Transverse colon (tissue), 4 donors: ENCODE data around the gene CGNL1. TPM values are rescaled to one million over a fixed set of nuclear protein-coding genes. Genes with fewer than 3 reads are reported as not detected.

Experiments used
- DNase-seq: peaks from one replicate; pipeline ENCODE4 v3.0.0-alpha.2; 2019
- H3K27ac ChIP-seq, 4 donors: fragments of 200-600 bp; sonication (generic); 2 replicates each; pipeline ENCODE4 v1.5.1; 2016 to 2018; ENCODE audit warnings: inconsistent platforms in 4 of 4
- H3K27me3 ChIP-seq: fragments of 200-600 bp; sonication (generic); 2 replicates; pipeline ENCODE4 v1.5.1; 2017; ENCODE audit warnings: inconsistent platforms
- H3K36me3 ChIP-seq, 4 donors: fragments of 200-600 bp; sonication (generic); 2 replicates each; pipeline ENCODE4 v1.5.1; 2017 to 2019; ENCODE audit warnings: inconsistent platforms in 4 of 4
- H3K4me1 ChIP-seq, 4 donors: fragments of 200-600 bp; sonication (generic); 2 replicates each; pipeline ENCODE4 v1.5.1; 2017 to 2020; ENCODE audit warnings: inconsistent platforms in 4 of 4
- H3K4me3 ChIP-seq, 4 donors: fragments of 200-600 bp; sonication (generic); 1 replicate in 1 of 4; 2 replicates in 3 of 4; pipeline versions ENCODE4 v1.5.1 to v1.6.1; 2017 to 2019; ENCODE audit warnings: inconsistent platforms in 4 of 4
- H3K9me3 ChIP-seq, 2 donors: fragments of 200-600 bp; sonication (generic); 2 replicates each; pipeline ENCODE4 v1.5.1; 2017 to 2019; ENCODE audit warnings: inconsistent platforms in 2 of 2
- EP300 ChIP-seq: sonication (generic); formaldehyde crosslinking; IDR thresholded peaks from one replicate; pipeline ENCODE4 v1.6.1; 2017; ENCODE audit warnings: antibody characterized with exemption, low read depth
- POLR2A ChIP-seq: fragments of 450-650 bp; IDR thresholded peaks from one replicate; pipeline ENCODE4 v1.6.1; 2016; ENCODE audit warnings: antibody characterized with exemption, mild to moderate bottlenecking, moderate library complexity
- POLR2AphosphoS5 ChIP-seq, 3 donors: sonication (generic); formaldehyde crosslinking; IDR thresholded peaks; one replicate each; pipeline ENCODE4 v1.6.1; 2016; ENCODE audit warnings: antibody characterized with exemption in 3 of 3
- WGBS, 2 donors: methylation state at CpG; one replicate each; pipeline ENCODE4 v1.1.5; 2018; ENCODE audit warnings: low coverage in 1 of 2; 5-methylcytosine and 5-hydroxymethylcytosine counted together
- in situ Hi-C, 4 donors: fragments of 200-750 bp; cut with MboI; loops; one replicate each; pipeline versions ENCODE4 v1.15.0 to v1.15.1; 2017; ENCODE audit warnings: low sequenced_read_pairs in 3 of 4, low pct_ligation_motif_present in 1 of 4, low pct_unique_long_range_greater_than_20kb in 1 of 4
- intact Hi-C: fragments of 100-400 bp; cut with DNase I; formaldehyde crosslinking; loops from one replicate; pipeline ENCODE4 v1.15.1; 2023; ENCODE audit warnings: low total_unique reads
- total RNA-seq, 4 donors: library from RNA; depleted of rRNA; stranded (reverse); fragments of >200 nt; gene quantifications; one replicate each; pipeline ENCODE4 v1.1.0, GENCODE V29; 2016
- TF ChIP-seq, protein P1 (sequence below), 5 experiments: fragments of 200-600 bp in 3 of 5; fragments of 450-650 bp in 2 of 5; sonication (generic) in 3 of 5; IDR thresholded peaks; 1 replicate in 2 of 5; 2 replicates in 3 of 5; pipeline ENCODE4 v1.5.1; 2016 to 2017; ENCODE audit warnings: antibody characterized with exemption in 5 of 5, inconsistent platforms in 3 of 5, mild to moderate bottlenecking in 2 of 5, moderate library complexity in 1 of 5

Gene CGNL1
- total RNA-seq, 4 donors from 2014 or later, result 1.1 to 2.2 (median 1.8) TPM

DNA sequence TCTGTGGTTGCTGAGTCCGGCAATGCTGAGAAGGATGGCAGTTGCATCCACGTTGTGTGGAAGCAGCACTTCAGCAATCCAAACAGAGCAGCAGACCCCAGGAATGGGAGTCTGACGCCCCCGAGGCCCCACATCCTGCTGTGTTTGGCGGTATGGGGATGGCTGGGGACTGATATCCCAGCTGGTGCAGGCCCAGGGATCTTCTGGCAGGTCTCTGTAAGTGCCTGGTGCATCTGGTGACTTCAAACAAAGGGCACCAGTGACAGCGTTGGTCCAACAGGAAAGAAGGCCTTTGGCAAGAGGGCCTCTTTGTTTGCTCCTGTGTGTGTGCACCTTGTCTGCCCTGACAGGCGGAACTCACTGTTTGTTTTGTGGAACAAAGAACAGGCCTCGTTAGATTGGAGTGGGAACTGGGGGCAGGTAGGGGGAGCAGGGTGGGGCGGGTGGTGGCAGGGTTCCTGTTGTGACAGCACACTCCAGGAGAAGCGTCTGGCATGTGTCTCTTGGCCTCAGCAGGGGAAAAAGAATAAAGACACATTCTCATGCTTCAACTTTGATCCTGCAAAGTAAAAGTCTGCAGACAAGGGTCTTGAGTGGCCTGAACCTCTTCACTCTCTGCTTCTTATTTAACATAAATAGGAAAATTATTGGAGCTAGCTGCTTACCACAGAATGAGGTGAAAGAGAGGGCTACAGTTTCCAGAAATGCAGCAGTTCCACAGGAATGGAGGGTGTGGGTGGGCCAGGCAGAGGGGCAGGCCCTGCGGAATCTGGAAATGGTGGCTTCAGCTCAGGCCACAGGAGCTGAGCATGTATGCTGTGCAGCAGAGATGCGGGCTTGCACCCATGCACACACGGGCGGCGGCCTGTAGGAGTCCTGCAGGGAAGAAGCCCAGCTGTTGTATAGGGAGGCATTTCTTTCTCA is 120.9 kb downstream of the CGNL1 start:
- Histone ChIP-seq H3K27ac (peak overlapping the region in 3 of 4 donors; percentile 9 to 60 (median 20)), H3K27me3 (no peaks in the 10 kb centered on the region), H3K4me1 (peaks cover 0 to 18% (median 7%) of the 10 kb centered on the region in 4 donors), H3K36me3 (no peaks in the 10 kb centered on the region), H3K9me3 (no peaks in the 10 kb centered on the region), H3K4me3 (no peak overlapping the region)
- in situ Hi-C loops, result no loop called here
- WGBS, 2 donors, result 50 to 68% methylated on average over 2 to 15 of the region's 15 CpGs
- TF ChIP-seq, protein P1, sequence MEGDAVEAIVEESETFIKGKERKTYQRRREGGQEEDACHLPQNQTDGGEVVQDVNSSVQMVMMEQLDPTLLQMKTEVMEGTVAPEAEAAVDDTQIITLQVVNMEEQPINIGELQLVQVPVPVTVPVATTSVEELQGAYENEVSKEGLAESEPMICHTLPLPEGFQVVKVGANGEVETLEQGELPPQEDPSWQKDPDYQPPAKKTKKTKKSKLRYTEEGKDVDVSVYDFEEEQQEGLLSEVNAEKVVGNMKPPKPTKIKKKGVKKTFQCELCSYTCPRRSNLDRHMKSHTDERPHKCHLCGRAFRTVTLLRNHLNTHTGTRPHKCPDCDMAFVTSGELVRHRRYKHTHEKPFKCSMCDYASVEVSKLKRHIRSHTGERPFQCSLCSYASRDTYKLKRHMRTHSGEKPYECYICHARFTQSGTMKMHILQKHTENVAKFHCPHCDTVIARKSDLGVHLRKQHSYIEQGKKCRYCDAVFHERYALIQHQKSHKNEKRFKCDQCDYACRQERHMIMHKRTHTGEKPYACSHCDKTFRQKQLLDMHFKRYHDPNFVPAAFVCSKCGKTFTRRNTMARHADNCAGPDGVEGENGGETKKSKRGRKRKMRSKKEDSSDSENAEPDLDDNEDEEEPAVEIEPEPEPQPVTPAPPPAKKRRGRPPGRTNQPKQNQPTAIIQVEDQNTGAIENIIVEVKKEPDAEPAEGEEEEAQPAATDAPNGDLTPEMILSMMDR (IDR thresholded peaks at IDR 0.05), result no peak
- TF ChIP-seq POLR2A (no peak), EP300 (no peak), POLR2AphosphoS5 (IDR thresholded peaks at IDR 0.05) (no peak)
- intact Hi-C loops, result no loop called here
- peak; percentile 27 for DNase-seq

DNA sequence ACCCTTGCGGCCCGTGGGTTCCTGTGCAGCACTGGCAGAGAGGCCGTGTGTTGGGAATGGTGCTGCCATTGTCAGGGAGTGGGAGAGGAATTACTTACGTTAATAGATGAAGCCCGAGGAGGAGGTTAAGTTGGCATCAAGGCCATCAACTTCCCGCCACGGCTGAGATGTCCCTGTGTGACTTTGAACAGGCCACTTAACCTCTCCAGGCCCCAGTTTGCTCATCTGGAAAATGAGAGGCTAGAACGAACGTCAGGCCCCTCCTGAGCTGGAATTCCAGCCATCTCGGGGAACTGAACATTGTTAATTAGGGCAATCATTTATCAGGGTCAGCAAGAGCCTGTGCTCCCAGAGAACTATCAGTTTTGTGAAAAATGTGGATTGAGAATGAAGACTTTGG is 124.0 kb downstream of the CGNL1 start:
- TF ChIP-seq, protein P1 (IDR thresholded peaks at IDR 0.05), result no peak
- TF ChIP-seq POLR2AphosphoS5 (IDR thresholded peaks at IDR 0.05), result no peak
- TF ChIP-seq EP300, result no peak
- no peak for TF ChIP-seq POLR2A
- intact Hi-C loops (no loop called here), in situ Hi-C loops (no loop called here)
- no peaks in the 10 kb centered on the region for H3K9me3 ChIP-seq
- H3K36me3 ChIP-seq, result no peaks in the 10 kb centered on the region
- peaks cover 7 to 28% (median 15%) of the 10 kb centered on the region in 4 donors for H3K4me1 ChIP-seq
- no peak overlapping the region for H3K4me3 ChIP-seq
- no peak for DNase-seq
- 84% methylated on average over 10 of the region's 10 CpGs; no CpG with 5 or more reads in 1 of the 2 donors for WGBS, 2 donors
- H3K27me3 ChIP-seq, result no peaks in the 10 kb centered on the region
- H3K27ac ChIP-seq, result no peak overlapping the region

DNA sequence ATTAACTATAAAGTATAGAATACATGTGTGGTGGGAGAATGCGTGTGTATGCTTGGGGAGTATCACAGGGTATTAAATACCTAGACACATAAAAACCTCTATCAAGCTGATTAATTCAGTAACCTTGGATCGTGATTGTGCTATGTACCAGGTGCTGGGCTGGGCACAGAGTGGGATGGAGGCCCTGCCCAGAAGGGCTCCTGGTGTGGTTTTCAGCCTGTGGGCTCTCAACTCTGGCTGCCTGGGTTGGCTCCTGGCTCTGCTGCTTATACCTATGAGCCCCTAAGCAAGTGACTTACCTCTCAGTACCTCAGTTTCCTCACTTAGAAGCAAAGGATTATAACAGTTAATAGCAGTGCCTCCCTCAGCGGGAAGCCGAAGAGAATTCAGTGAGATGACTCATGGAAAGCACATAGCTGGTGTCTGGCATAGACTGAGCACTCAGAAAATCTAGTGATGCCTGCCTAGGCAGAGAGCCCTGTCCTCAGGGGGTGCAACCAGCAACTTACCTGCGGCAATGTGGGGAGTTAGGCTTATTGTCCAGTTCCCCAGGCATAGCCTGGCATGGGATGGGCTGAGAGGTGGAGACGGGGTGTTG is 124.8 kb downstream of the CGNL1 start:
- 88 to 100% methylated on average over 5 to 6 of the region's 6 CpGs for WGBS, 2 donors
- Histone ChIP-seq H3K9me3 (no peaks in the 10 kb centered on the region), H3K27me3 (no peaks in the 10 kb centered on the region), H3K4me3 (no peak overlapping the region), H3K36me3 (no peaks in the 10 kb centered on the region), H3K27ac (no peak overlapping the region), H3K4me1 (peaks cover 11 to 32% (median 19%) of the 10 kb centered on the region in 4 donors)
- in situ Hi-C loops (no loop called here), intact Hi-C loops (no loop called here)
- no peak for DNase-seq
- TF ChIP-seq POLR2A (no peak), EP300 (no peak), POLR2AphosphoS5 (IDR thresholded peaks at IDR 0.05) (no peak)
- TF ChIP-seq, protein P1 (IDR thresholded peaks at IDR 0.05), result no peak

DNA sequence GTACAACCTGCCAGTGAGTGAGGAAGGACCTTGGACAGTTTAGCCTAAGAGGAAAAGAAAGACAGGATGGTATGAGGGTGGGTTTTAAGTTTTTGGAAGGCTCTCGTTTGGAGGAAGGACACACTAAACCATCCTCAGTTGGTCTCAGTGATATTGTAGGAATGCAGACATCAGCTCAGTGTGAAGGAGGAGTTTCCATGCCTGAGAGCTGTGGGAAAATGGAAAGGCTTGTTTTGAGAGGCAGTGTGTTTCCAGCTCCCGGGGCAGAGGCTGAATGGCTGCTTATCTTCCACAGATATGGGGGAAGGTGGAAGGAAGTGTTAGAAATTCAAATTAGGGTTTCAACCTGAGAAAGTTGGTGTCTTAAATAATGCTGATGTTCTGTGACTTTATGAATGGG is 125.8 kb downstream of the CGNL1 start:
- 54 to 67% methylated on average over 1 to 2 of the region's 2 CpGs for WGBS, 2 donors
- DNase-seq, result no peak
- no peak overlapping the region for H3K27ac ChIP-seq

More for the DNA sequence above, 125.8 kb downstream of the CGNL1 start:
- peaks cover 14 to 33% (median 26%) of the 10 kb centered on the region in 4 donors for H3K4me1 ChIP-seq
- no peak for TF ChIP-seq POLR2AphosphoS5 (IDR thresholded peaks at IDR 0.05)
- TF ChIP-seq EP300, result no peak
- no peak for TF ChIP-seq POLR2A
- no peak overlapping the region for H3K4me3 ChIP-seq
- intact Hi-C loops, result no loop called here
- no peaks in the 10 kb centered on the region for H3K9me3 ChIP-seq
- H3K27me3 ChIP-seq, result no peaks in the 10 kb centered on the region
- H3K36me3 ChIP-seq, result no peaks in the 10 kb centered on the region
- in situ Hi-C loops, result no loop called here
